H9 (cell line): ENCODE data around the gene SLC12A6. TPM values are rescaled to one million over a fixed set of nuclear protein-coding genes. Genes with fewer than 3 reads are reported as not detected.

ENCODE experiments used
- DNase-seq: peaks from one replicate; pipeline ENCODE4 v3.0.0-alpha.2; 2017
- H2AFZ ChIP-seq: one replicate; pipeline ENCODE4 v1.6.1; 2013; ENCODE audit warnings: mild to moderate bottlenecking, low read length, control low read depth, moderate library complexity
- H2AK5ac ChIP-seq: 2 replicates; pipeline ENCODE4 v1.6.1; 2013; ENCODE audit warnings: low read length, control low read depth, mixed read lengths; ENCODE audit not compliant: insufficient read length
- H2BK120ac ChIP-seq: one replicate; pipeline ENCODE4 v1.6.1; 2013; ENCODE audit warnings: low read depth, mild to moderate bottlenecking, low read length, control low read depth, inconsistent platforms; ENCODE audit not compliant: poor library complexity, severe bottlenecking
- H2BK12ac ChIP-seq: 2 replicates; pipeline ENCODE4 v1.6.1; 2013; ENCODE audit warnings: low read length, control low read depth, mixed read lengths, low read depth; ENCODE audit not compliant: insufficient read length
- H2BK15ac ChIP-seq: 2 replicates; pipeline ENCODE4 v1.6.1; 2013; ENCODE audit warnings: low read depth, low read length, control low read depth
- H2BK20ac ChIP-seq: one replicate; pipeline ENCODE4 v1.6.1; 2013; ENCODE audit warnings: low read depth, mild to moderate bottlenecking, low read length, control low read depth, inconsistent platforms; ENCODE audit not compliant: poor library complexity, severe bottlenecking
- H2BK5ac ChIP-seq: 2 replicates; pipeline ENCODE4 v1.6.1; 2013; ENCODE audit warnings: low read length, control low read depth, mixed read lengths; ENCODE audit not compliant: insufficient read length
- H3K14ac ChIP-seq: 2 replicates; pipeline ENCODE4 v1.6.1; 2013; ENCODE audit warnings: low read length, control low read depth; ENCODE audit not compliant: insufficient read depth
- H3K18ac ChIP-seq: 2 replicates; pipeline ENCODE4 v1.6.1; 2013; ENCODE audit warnings: low read depth, mild to moderate bottlenecking, mixed read lengths, low read length, control low read depth; ENCODE audit not compliant: insufficient read length
- H3K23ac ChIP-seq: 2 replicates; pipeline ENCODE4 v1.6.1; 2013; ENCODE audit warnings: low read length, control low read depth, mixed read lengths, low read depth; ENCODE audit not compliant: insufficient read length
- H3K23me2 ChIP-seq: 2 replicates; pipeline ENCODE4 v1.6.1; 2013; ENCODE audit warnings: low read depth, mild to moderate bottlenecking, mixed read lengths, low read length, control low read depth; ENCODE audit not compliant: insufficient read length, poor library complexity, severe bottlenecking
- H3K27ac ChIP-seq: 2 replicates; pipeline ENCODE4 v1.5.1; 2013; ENCODE audit warnings: low read length, control low read depth, mixed read lengths, low read depth; ENCODE audit not compliant: insufficient read length
- H3K27me3 ChIP-seq: 2 replicates; pipeline ENCODE4 v1.6.1; 2013; ENCODE audit warnings: low read length, control low read depth, inconsistent platforms; ENCODE audit not compliant: insufficient read depth
- H3K4ac ChIP-seq: 2 replicates; pipeline ENCODE4 v1.6.1; 2013; ENCODE audit warnings: low read depth, mild to moderate bottlenecking, control low read depth, inconsistent platforms, low read length, moderate library complexity
- H3K4me1 ChIP-seq: 2 replicates; pipeline ENCODE4 v1.6.1; 2013; ENCODE audit warnings: low read length, control low read depth, inconsistent platforms; ENCODE audit not compliant: insufficient read depth
- H3K4me2 ChIP-seq: 2 replicates; pipeline ENCODE4 v1.6.1; 2013; ENCODE audit warnings: low read length, control low read depth, mixed read lengths; ENCODE audit not compliant: insufficient read length, insufficient read depth
- H3K56ac ChIP-seq: 2 replicates; pipeline ENCODE4 v1.6.1; 2013; ENCODE audit warnings: low read depth, mild to moderate bottlenecking, mixed read lengths, low read length, control low read depth; ENCODE audit not compliant: insufficient read length
- H3K79me1 ChIP-seq: 2 replicates; pipeline ENCODE4 v1.6.1; 2013; ENCODE audit warnings: low read depth, mild to moderate bottlenecking, moderate library complexity, low read length, control low read depth, inconsistent platforms; ENCODE audit not compliant: insufficient read depth, poor library complexity, severe bottlenecking
- H3K79me2 ChIP-seq: 2 replicates; pipeline ENCODE4 v1.6.1; 2013; ENCODE audit warnings: low read length, control low read depth, inconsistent platforms; ENCODE audit not compliant: insufficient read depth
- H3K9ac ChIP-seq: 2 replicates; pipeline ENCODE4 v1.6.1; 2013; ENCODE audit warnings: low read length, control low read depth, mixed read lengths; ENCODE audit not compliant: insufficient read length; ENCODE audit errors: extremely low read depth
- H3K9me3 ChIP-seq: one replicate; pipeline ENCODE4 v1.6.1; 2013; ENCODE audit warnings: low read depth, low read length, inconsistent platforms; ENCODE audit not compliant: control insufficient read depth
- H3T11ph ChIP-seq: one replicate; pipeline ENCODE4 v1.6.1; 2013; ENCODE audit warnings: mild to moderate bottlenecking, low read length, control low read depth, inconsistent platforms
- H4K20me1 ChIP-seq: one replicate; pipeline ENCODE4 v1.6.1; 2013; ENCODE audit not compliant: control insufficient read depth, insufficient read length, insufficient read depth
- H4K5ac ChIP-seq: 2 replicates; pipeline ENCODE4 v1.6.1; 2013; ENCODE audit warnings: low read depth, mild to moderate bottlenecking, mixed read lengths, low read length, control low read depth; ENCODE audit not compliant: insufficient read length
- H4K8ac ChIP-seq: replicated peaks from 2 replicates; pipeline ENCODE4 v1.6.1; 2013; ENCODE audit warnings: low read length, control low read depth, mixed read lengths, low read depth; ENCODE audit not compliant: insufficient read length
- H4K91ac ChIP-seq: 2 replicates; pipeline ENCODE4 v1.6.1; 2013; ENCODE audit warnings: low read depth, mild to moderate bottlenecking, moderate library complexity, mixed read lengths, low read length, control low read depth; ENCODE audit not compliant: insufficient read length
- H3K27ac Mint-ChIP-seq, 3 experiments: 2 replicates in 2 of 3; 3 replicates in 1 of 3; pipeline ENCODE4 v1.8.0; 2020 to 2021; ENCODE audit warnings: mixed read lengths in 3 of 3, mild to moderate bottlenecking in 1 of 3, moderate library complexity in 1 of 3
- H3K27me3 Mint-ChIP-seq: 2 replicates; pipeline ENCODE4 v1.8.0; 2021; ENCODE audit warnings: low read depth, mild to moderate bottlenecking, moderate library complexity, mixed read lengths
- H3K36me3 Mint-ChIP-seq, 3 experiments: 2 replicates in 2 of 3; 3 replicates in 1 of 3; pipeline ENCODE4 v1.8.0; 2020 to 2021; ENCODE audit warnings: low read depth in 3 of 3, mixed read lengths in 3 of 3; ENCODE audit not compliant: insufficient read depth in 1 of 3
- H3K4me1 Mint-ChIP-seq, 2 experiments: 2 replicates each; pipeline ENCODE4 v1.8.0; 2020; ENCODE audit warnings: mixed read lengths in 2 of 2
- H3K4me3 Mint-ChIP-seq, 2 experiments: 2 replicates in 1 of 2; 3 replicates in 1 of 2; pipeline ENCODE4 v1.8.0; 2020 to 2021; ENCODE audit warnings: mild to moderate bottlenecking in 2 of 2, mixed read lengths in 2 of 2, moderate library complexity in 1 of 2
- H3K9me3 Mint-ChIP-seq, 2 experiments: 2 replicates in 1 of 2; 3 replicates in 1 of 2; pipeline ENCODE4 v1.8.0; 2020; ENCODE audit warnings: mild to moderate bottlenecking in 2 of 2, mixed read lengths in 2 of 2, moderate library complexity in 1 of 2
- WGBS: extraction: QIAGEN DNeasy Blood & Tissue Kit; methylation state at CpG from one replicate; pipeline ENCODE4 v1.1.7; 2013; ENCODE audit warnings: missing lambda C conversion rate, low lambda C conversion rate, mixed read lengths; ENCODE audit not compliant: insufficient read length; ENCODE audit errors: extremely low coverage; 5-methylcytosine and 5-hydroxymethylcytosine counted together
- total RNA-seq: library from RNA; stranded (reverse); gene quantifications from 2 replicates; pipeline ENCODE4 v1.2.1, GENCODE V29; 2021
- TF ChIP-seq, protein P1 (sequence below): fragments of 200-600 bp; sonication (generic); conservative IDR thresholded peaks from 3 replicates; pipeline ENCODE4 v1.8.0; 2021; ENCODE audit warnings: antibody characterized with exemption, mild to moderate bottlenecking

SLC12A6 gene
- total RNA-seq, 1 experiment from 2014 or later, result 11.1 TPM

DNA sequence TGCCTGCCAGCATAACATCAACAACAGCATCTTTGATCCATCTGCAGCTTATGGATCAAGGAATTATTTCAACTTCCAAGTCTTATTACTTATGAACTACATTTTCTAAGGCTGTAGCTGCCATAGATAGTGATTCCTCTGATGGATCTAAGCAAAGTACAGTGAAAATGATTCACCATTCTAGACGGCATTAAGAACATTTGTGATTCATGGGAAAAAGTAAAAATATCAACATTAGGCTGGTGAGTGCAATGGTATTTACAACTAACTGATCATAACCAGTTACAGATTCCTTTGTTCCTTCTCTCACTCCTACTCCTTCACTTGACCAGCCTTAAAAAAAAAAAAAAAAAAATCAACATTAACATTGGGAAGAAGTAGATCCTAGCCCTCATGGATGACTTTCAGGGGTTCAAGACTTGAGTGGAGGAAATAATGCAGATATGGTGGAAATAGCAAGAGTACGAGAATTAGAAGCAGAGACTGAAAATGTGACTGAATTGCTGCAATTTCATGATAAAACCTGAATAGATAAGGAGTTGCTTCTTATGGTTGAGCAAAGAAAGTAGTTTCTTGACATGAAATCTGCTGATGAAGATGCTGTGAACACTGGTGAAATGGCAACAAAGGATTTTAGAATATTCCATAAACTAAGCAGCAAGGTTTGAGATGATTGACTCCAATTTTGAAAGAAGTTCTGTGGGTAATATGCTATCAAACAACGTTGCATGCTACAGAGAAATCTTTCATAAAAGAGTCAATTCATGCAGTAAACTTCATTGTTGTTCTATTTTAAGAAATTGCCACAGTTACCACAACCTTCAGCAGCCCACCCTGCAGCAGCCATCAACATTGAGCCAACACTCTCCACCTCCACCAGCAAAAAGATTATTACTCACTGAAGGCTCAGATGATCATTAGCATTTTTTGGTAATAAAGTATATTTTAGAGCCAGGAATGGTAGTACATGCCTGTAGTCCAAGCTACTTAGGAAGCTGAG lies 22.8 kb downstream of the SLC12A6 start:
- H3K79me2 ChIP-seq, result no peaks in the 10 kb centered on the region
- H3K23ac ChIP-seq, result no peak overlapping the region
- H2BK15ac ChIP-seq, result no peak overlapping the region
- Mint-ChIP-seq H3K4me3 (no peak overlapping the region), H3K27me3 (no peaks in the 10 kb centered on the region), H3K4me1 (peaks cover 11 to 15% of the 10 kb centered on the region in 2 experiments), H3K9me3 (no peaks in the 10 kb centered on the region), H3K36me3 (peaks cover 0 to 3% (median 0%) of the 10 kb centered on the region in 3 experiments; a peak in 1 of 7 replicates), H3K27ac (no peak overlapping the region)
- H2BK20ac ChIP-seq, result no peak overlapping the region
- TF ChIP-seq, protein P1, sequence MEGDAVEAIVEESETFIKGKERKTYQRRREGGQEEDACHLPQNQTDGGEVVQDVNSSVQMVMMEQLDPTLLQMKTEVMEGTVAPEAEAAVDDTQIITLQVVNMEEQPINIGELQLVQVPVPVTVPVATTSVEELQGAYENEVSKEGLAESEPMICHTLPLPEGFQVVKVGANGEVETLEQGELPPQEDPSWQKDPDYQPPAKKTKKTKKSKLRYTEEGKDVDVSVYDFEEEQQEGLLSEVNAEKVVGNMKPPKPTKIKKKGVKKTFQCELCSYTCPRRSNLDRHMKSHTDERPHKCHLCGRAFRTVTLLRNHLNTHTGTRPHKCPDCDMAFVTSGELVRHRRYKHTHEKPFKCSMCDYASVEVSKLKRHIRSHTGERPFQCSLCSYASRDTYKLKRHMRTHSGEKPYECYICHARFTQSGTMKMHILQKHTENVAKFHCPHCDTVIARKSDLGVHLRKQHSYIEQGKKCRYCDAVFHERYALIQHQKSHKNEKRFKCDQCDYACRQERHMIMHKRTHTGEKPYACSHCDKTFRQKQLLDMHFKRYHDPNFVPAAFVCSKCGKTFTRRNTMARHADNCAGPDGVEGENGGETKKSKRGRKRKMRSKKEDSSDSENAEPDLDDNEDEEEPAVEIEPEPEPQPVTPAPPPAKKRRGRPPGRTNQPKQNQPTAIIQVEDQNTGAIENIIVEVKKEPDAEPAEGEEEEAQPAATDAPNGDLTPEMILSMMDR, result no peak
- H3K18ac ChIP-seq, result no peak overlapping the region
- H3K9ac ChIP-seq, result no peak overlapping the region
- no peak overlapping the region for H4K91ac ChIP-seq
- H3K4me1 ChIP-seq, result no peaks in the 10 kb centered on the region
- no peak overlapping the region for H3K4me2 ChIP-seq
- no peaks in the 10 kb centered on the region for H3K23me2 ChIP-seq
- H3K27ac ChIP-seq, result no peak overlapping the region
- no peaks in the 10 kb centered on the region for H3K27me3 ChIP-seq
- no peaks in the 10 kb centered on the region for H3K79me1 ChIP-seq
- no peak overlapping the region for H3K4ac ChIP-seq
- no peak overlapping the region for H4K8ac ChIP-seq
- no peak overlapping the region for H3K56ac ChIP-seq
- H2BK12ac ChIP-seq, result no peak overlapping the region
- no peaks in the 10 kb centered on the region for H4K20me1 ChIP-seq
- no peak overlapping the region for H4K5ac ChIP-seq
- no peak overlapping the region for H2BK120ac ChIP-seq
- no peak overlapping the region for H3K14ac ChIP-seq
- no CpG with 5 or more reads among the region's 3 CpGs for WGBS
- no peak overlapping the region for H3T11ph ChIP-seq
- H2AFZ ChIP-seq, result no peak overlapping the region
- H3K9me3 ChIP-seq, result no peaks in the 10 kb centered on the region
- DNase-seq, result no peak
- no peak overlapping the region for H2AK5ac ChIP-seq
- H2BK5ac ChIP-seq, result no peak overlapping the region
